Embryonic facial prominence (tissue), 1 donor: ENCODE data around the gene SERPINA5.

Experiments
- DNase-seq: peaks from one replicate; pipeline ENCODE4 v3.0.0-alpha.2; 2016; ENCODE audit errors: extremely low spot score

The SERPINA5 gene

GRCh38 chr14:94550041-94550440 lies 31.2 kb upstream of the SERPINA5 start:
- DNase-seq = no peak

DNA sequence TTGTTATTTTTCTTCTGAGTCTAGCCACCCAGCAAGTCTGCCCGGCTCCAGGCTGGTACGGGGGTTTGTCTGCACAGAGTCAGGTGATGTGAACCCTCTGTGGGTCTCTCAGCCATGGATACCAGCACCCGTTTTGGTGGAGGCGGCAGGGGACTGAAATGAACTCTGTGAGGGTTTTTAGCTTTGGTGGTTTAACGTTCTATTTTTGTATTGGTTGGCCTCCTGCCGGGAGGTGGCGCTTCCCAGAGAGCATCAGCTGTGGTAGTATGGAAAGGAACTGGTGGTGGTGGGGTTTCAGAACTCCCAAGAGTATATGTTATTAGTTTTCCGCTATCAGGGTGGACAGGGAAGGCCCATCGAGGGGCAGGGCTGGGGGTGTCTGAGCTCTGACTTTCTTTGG lies 25.2 kb upstream of the SERPINA5 start:
- no peak for DNase-seq

DNA sequence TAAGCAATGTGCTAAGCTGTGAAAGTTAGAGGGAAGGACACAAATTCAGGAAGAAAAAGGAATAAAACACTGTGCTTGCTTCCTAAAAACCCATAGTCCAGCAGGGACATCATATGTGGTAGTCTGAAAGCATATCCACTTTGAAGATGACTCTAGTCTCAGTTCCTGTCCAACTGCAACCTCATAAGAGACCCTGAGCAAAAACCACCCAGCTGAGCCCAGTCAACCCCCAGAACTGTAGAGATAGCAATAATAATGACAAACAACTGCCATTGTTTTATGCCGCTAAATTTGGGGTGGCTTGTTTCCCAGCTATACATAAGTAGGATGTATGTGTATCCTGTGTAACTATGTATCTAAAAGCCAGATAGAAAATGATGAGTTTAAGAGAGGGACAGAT lies 23.9 kb upstream of the SERPINA5 start:
- DNase-seq = no peak

DNA sequence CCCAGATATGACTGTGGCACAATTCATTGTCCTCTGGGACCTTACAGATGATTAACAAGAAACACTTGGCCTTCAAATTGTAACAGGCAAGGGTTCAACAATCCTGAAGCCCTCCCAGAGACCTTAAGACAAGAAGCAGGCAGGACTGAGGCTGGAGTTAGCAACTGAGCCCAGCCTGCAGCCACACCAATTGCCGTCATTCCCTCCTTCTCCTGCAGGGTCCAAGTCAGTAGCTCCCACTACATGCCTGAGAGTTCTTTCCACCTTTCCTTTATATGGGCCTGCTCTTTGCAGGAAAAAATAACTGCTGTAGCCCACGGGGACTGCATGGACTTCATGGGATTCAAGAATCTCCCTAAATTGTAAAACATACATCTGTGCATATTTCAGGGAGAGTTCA lies 22.4 kb upstream of the SERPINA5 start:
- DNase-seq = no peak

GRCh38 chr14:94559638-94560290 lies 21.5 kb upstream of the SERPINA5 start:
- DNase-seq = no peak

- no peak for DNase-seq
These were observed 20.9 kb upstream of the SERPINA5 start for GRCh38 chr14:94560291-94560665.

DNA sequence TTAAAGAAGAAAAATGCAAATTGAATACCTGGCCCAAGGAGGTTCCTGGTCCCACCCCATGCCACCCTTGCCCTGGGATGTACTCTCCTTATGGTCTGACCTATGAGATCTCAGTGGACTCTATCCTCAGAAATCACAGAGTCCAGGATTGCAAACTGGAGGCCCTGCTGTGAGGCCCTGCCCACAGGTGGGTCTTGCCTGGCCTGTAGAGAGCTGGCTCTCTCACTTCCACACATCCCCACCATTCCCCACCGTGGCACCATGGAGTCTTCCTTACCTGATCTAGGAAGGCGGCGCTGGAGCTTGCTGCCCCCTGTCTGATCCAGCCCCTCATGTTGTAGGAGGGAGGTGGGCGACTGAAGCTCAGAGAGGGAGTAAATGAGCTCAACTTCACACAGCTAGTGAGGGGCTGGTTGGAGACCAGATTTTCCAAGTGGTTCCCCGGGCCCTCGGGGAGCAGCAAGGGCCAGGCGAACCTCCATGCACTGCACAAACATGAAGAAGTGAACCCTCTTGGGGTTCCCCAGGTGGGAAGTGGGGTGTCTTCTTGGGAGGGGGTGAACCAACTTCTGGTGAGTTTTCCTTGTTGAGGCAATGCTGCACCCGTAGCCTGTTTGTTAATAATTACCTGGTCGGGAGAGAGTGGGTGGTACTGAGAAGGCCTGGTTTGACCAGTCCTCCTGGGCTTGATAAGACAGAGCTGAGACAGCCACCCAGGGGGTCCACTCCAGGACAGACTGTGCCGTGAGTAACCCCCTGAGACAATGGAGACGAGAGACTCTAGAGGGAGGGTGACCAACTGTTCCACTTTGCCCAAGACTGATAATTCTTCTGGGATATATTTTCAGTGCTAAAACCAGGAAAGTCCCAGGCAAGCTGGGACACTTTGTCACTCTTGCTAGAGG lies 20.2 kb upstream of the SERPINA5 start, which contains the start of gene SERPINA4:
TSS of gene SERPINA4 (plus strand) at position 692 of the 905 bp plus-strand sequence. CDS start 2,041 bp downstream, outside the sequence.
- no peak for DNase-seq

- DNase-seq = no peak
These were observed 19.6 kb upstream of the SERPINA5 start for GRCh38 chr14:94561656-94562010.

DNA sequence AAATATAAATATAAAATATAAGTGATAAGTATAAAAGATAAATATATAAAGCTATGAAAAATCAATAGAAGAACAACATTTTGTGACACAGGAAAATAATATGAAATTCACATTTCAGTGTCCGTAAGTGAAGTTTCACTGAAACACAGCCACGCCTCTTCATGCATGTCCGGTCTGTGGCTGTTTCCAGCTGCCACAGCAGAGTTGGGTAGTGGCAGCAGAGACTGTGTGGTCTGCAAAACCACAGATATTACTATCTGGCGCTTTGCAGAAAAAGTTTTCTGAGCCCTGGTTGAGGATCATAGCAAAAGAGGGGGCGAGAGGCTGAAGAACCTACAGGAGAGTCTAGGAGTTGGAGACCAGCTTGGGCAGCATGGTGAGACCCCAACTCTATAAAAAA lies 19.2 kb upstream of the SERPINA5 start:
- DNase-seq = no peak

- DNase-seq = no peak
These were observed 18.0 kb upstream of the SERPINA5 start for GRCh38 chr14:94562941-94563883.

GRCh38 chr14:94564381-94564780 lies 16.8 kb upstream of the SERPINA5 start:
- DNase-seq = no peak

DNA sequence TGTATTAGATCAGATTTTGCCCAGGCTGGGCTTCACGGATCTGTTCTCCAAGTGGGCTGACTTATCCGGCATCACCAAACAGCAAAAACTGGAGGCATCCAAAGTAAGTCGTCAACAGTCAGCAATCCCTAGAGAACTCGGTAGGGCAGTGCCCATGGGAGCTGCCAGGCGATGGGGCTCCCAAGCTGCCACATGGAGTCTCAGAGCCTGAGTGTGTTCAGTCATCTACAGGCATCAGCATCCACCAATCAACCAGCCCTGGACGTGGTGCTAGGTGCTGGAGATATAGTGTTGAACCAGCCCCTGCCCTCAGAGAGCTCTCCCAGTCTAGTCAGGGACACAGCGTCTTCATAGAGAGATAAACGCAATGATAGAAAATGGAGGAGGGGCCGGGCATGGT lies 13.0 kb upstream of the SERPINA5 start:
- DNase-seq = no peak

GRCh38 chr14:94569381-94570001 lies 11.7 kb upstream of the SERPINA5 start:
- DNase-seq = no peak

DNA sequence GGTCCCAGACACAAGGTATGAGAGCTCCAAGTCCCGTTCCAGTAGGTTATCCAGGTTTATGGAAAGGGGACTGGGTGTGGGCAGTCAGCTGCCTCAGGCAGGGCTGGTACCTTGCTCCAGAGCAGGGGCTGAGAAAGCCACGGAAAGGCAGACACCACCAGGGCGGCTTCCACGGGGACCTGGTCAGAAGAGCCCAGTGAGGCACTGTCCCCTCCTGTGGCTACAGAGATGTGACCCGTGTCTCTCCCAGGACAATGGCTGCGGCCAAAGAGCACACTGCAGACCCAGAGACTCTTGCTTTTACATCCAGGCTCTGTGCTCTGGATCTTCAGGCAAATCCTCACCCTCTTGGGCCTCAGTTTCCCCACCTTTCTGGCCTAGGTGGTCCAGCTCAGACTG lies 11.2 kb upstream of the SERPINA5 start:
- no peak for DNase-seq

GRCh38 chr14:94570440-94570839 lies 10.8 kb upstream of the SERPINA5 start:
- no peak for DNase-seq

GRCh38 chr14:94571395-94571794 lies 9.8 kb upstream of the SERPINA5 start:
- DNase-seq = no peak

DNA sequence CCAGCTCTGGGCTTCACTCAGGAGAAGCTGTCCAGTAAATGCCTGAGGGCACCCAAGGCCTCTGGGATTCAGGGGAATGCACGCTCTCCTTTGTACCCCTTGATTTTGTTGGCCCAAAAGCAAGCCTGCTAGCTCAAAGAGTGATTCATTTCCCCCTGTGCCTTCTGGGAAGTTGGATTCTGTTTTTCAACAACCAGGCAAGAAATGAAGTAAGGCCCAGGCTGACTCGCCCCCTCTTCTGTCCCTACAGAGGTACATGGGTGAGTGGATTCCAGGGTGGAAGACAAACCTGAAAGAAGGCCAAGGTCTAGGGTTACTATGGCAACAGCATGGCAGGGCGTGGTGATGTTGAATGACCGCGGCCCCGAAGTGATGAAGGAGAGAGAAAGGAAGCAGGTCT lies 9.3 kb upstream of the SERPINA5 start:
- DNase-seq = no peak

DNA sequence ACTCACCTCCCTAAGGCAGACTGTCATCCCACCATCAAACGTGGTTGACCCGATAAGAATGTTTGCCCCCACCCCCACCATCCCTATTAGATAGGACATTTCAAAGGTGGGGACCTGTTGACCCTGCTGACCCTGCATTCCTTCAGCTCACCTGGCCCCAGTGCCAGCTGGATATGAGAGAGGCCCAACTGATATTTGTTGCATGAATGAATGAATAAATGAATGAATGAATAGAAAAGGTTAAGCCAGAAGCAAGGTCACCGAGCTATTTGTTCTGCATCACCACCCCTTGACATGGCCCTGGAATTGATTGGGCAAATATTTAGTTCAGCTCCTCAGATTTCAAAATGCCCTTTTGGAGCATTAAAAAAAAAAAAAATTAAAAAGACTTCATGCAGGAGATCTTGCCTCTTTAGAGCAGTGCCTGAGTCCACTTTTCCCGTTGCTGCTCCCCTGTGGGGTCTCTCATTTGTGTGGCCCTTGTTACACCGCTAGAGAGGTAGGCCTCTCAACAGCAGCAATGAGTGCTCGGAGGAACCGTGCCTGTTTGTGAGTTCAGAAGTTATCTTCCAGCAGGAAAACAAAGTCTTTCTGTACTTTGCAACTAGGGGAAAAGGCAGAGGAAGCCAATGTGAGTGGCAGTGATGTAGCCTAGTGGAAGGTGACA lies 8.5 kb upstream of the SERPINA5 start:
- DNase-seq = no peak

GRCh38 chr14:94573475-94574277 lies 7.5 kb upstream of the SERPINA5 start:
- no peak for DNase-seq

DNA sequence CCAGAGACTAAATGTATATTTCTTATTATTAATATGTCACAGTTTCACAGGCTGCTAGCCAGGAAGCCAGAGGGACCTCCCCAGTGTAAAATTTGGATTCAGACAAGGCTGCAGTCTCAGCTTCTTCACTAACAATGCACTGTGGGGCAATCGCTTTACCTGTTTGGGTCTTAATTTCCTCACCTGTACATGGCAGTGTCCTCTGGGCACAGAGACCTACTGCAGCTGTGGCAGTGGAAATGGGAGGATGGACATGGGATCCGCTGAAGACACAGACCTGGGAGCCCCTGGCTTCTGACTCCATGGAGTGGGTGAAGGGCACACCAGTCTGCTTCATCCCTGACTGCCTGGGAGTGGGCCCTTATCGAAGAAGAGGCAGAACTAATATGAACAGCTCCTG lies 6.9 kb upstream of the SERPINA5 start:
- no peak for DNase-seq
